Measurements from ENCODE around the gene COX17. TPM values are rescaled to one million over a fixed set of nuclear protein-coding genes. Genes with fewer than 3 reads are reported as not detected.

Gene COX17
- polyA plus RNA-seq, 1 of the 3 experiments (the other 2 are of a cell fraction): 21.5 TPM

- ChIA-PET CTCF (interaction anchor here (1.2 to 2.6 kb wide), 4 partner anchors 14 to 315 kb away, joined by 3 to 21 read pairs (median 5); no protein-coding TSS in a partner anchor), POLR2A (interaction anchor here (1.2 to 2.5 kb wide), 2 partner anchors 26 to 165 kb away, joined by 4 to 21 read pairs; partner anchors contain the start of gene TIMMDC1)
- no peak for DNase-seq
- H3K9ac ChIP-seq: peak overlapping the region; percentile 57
- H4K20me1 ChIP-seq (ENCODE audit: insufficient read depth): no peaks in the 10 kb centered on the region
- no peaks in the 10 kb centered on the region for H3K79me2 ChIP-seq (ENCODE audit: insufficient read depth)
- WGBS (ENCODE audit: low lambda C conversion rate): 32% methylated on average over 2 of the region's 2 CpGs
- H3K9me3 ChIP-seq: no peaks in the 10 kb centered on the region
- peak overlapping the region; percentile 68 for H3K4me2 ChIP-seq
- TF ChIP-seq POLR2AphosphoS5 (IDR thresholded peaks at IDR 0.05; ENCODE audit: low read depth, low read length): no peak
- peak; percentile 41; the same call in 1 of the 2 replicates for TF ChIP-seq JUND (IDR thresholded peaks at IDR 0.05)
- TF ChIP-seq USF1 (IDR thresholded peaks at IDR 0.05; ENCODE audit: borderline replicate concordance, low read depth): no peak
- peak; percentile 21; the same call in 1 of the 2 replicates for TF ChIP-seq MAX (IDR thresholded peaks at IDR 0.05; ENCODE audit: low read depth)
- peak; percentile 24; the same call in 1 of the 2 replicates for TF ChIP-seq FOSL2 (IDR thresholded peaks at IDR 0.05; ENCODE audit: borderline replicate concordance, low read depth)
- no peak for TF ChIP-seq ELF1 (IDR thresholded peaks at IDR 0.05)
- no peak for TF ChIP-seq FOXM1 (IDR thresholded peaks at IDR 0.05; ENCODE audit: low read depth)
- TF ChIP-seq EP300 (IDR thresholded peaks at IDR 0.05; ENCODE audit: borderline replicate concordance in 1 of 2, low read depth in 1 of 2, low read length in 1 of 2): 0 out of 4 replicates have a peak, but pooled peaks of 1 of the 2 experiments have one; percentile 17
- TF ChIP-seq FOXJ3 (CRISPR knock-in tag; IDR thresholded peaks at IDR 0.05): no peak
- TF ChIP-seq PBX3 (IDR thresholded peaks at IDR 0.05): no peak
- TF ChIP-seq TCF12 (IDR thresholded peaks at IDR 0.05): no peak; the same call in 1 of the 2 replicates
- TF ChIP-seq YY1 (IDR thresholded peaks at IDR 0.05; ENCODE audit: low read depth): no peak
- H3K4me1 ChIP-seq (ENCODE audit: control insufficient read depth in 1 of 2, insufficient read depth in 2 of 2, low read depth in 1 of 2, low read length in 1 of 2): peaks cover 40 to 50% of the 10 kb centered on the region in 2 experiments
- no peaks in the 10 kb centered on the region for H3K27me3 ChIP-seq (ENCODE audit: insufficient read depth)
- H3K4me3 ChIP-seq (ENCODE audit: low read depth in 2 of 2, low read length in 1 of 2): no peak overlapping the region
- peak overlapping the region; percentile 61; the same call in 1 of the 2 replicates for H2AFZ ChIP-seq (ENCODE audit: low read depth)
- H3F3A ChIP-seq (replicated peaks; ENCODE audit: insufficient read depth): peaks cover 30% of the 10 kb centered on the region
- no peaks in the 10 kb centered on the region for H3K36me3 ChIP-seq (replicated peaks in 1 of 2; ENCODE audit: control insufficient read depth in 1 of 2, insufficient read depth in 2 of 2, low read length in 1 of 2)
- no peaks in the 10 kb centered on the region for H3K9me2 ChIP-seq
- peak overlapping the region; percentile 93 to 98 for H3K27ac ChIP-seq (ENCODE audit: low read depth in 2 of 2, low read length in 1 of 2)
Measured at GRCh38 chr3:119663885-119664284, 13.3 kb downstream of the COX17 start.

- peak overlapping the region; percentile 68 for H3K4me2 ChIP-seq
- H4K20me1 ChIP-seq (ENCODE audit: insufficient read depth): no peaks in the 10 kb centered on the region
- H3F3A ChIP-seq (replicated peaks; ENCODE audit: insufficient read depth): peaks cover 30% of the 10 kb centered on the region
- no peaks in the 10 kb centered on the region for H3K9me3 ChIP-seq
- H3K79me2 ChIP-seq (ENCODE audit: insufficient read depth): no peaks in the 10 kb centered on the region
- H3K36me3 ChIP-seq (replicated peaks in 1 of 2; ENCODE audit: control insufficient read depth in 1 of 2, insufficient read depth in 2 of 2, low read length in 1 of 2): no peaks in the 10 kb centered on the region
- CTCF ChIA-PET: interaction anchor here (0.9 to 2.6 kb wide), 8 partner anchors 10 to 314 kb away, joined by 4 to 21 read pairs (median 5); no protein-coding TSS in a partner anchor
- H3K27ac ChIP-seq (ENCODE audit: low read depth in 2 of 2, low read length in 1 of 2): peak overlapping the region; percentile 93 to 98
- DNase-seq: no peak
- 8% methylated on average over 1 of the region's 1 CpG for WGBS (ENCODE audit: low lambda C conversion rate)
- H3K4me3 ChIP-seq (ENCODE audit: low read depth in 2 of 2, low read length in 1 of 2): 0 out of 4 replicates have a peak overlapping the region, but pooled peaks of 1 of the 2 experiments have one; percentile 2
- H2AFZ ChIP-seq (ENCODE audit: low read depth): peak overlapping the region; percentile 16; the same call in 1 of the 2 replicates
- peak overlapping the region; percentile 39; the same call in 1 of the 2 replicates for H3K9ac ChIP-seq
- POLR2A ChIA-PET: interaction anchor here (0.6 to 2.5 kb wide), 8 partner anchors 10 to 368 kb away, joined by 3 to 21 read pairs (median 3); partner anchors contain the start of genes COX17 and TIMMDC1
- peaks cover 40 to 58% of the 10 kb centered on the region in 2 experiments for H3K4me1 ChIP-seq (ENCODE audit: control insufficient read depth in 1 of 2, insufficient read depth in 2 of 2, low read depth in 1 of 2, low read length in 1 of 2)
- no peaks in the 10 kb centered on the region for H3K27me3 ChIP-seq (ENCODE audit: insufficient read depth)
- no peaks in the 10 kb centered on the region for H3K9me2 ChIP-seq
- TF ChIP-seq SMC3 (IDR thresholded peaks at IDR 0.05; ENCODE audit: low read depth, low read length) (no peak; the same call in 1 of the 2 replicates), SIN3A (IDR thresholded peaks at IDR 0.05; ENCODE audit: borderline replicate concordance, low read depth, low read length) (0 out of 2 replicates have a peak, but pooled peaks have one; percentile 53), GABPA (IDR thresholded peaks at IDR 0.05; ENCODE audit: low read depth) (no peak), TCF12 (IDR thresholded peaks at IDR 0.05) (peak; percentile 79; the same call in 1 of the 2 replicates), RFX5 (IDR thresholded peaks at IDR 0.05; ENCODE audit: low read length) (no peak), RXRA (IDR thresholded peaks at IDR 0.05; ENCODE audit: borderline replicate concordance, low read depth) (no peak), FOSL2 (IDR thresholded peaks at IDR 0.05; ENCODE audit: borderline replicate concordance, low read depth) (no peak), MXI1 (IDR thresholded peaks at IDR 0.05; ENCODE audit: low read depth, low read length) (no peak), MAX (IDR thresholded peaks at IDR 0.05; ENCODE audit: low read depth) (peak; percentile 59), EZH2phosphoT487 (IDR thresholded peaks at IDR 0.05; ENCODE audit: borderline replicate concordance, low read depth) (no peak), TEAD4 (IDR thresholded peaks at IDR 0.05; ENCODE audit: borderline replicate concordance, insufficient read depth) (no peak), TAF1 (IDR thresholded peaks at IDR 0.05; ENCODE audit: borderline replicate concordance, low read depth, low read length) (peak; percentile 74; the same call in 1 of the 2 replicates), NRF1 (IDR thresholded peaks at IDR 0.05; ENCODE audit: low read depth, low read length) (no peak), EP300 (IDR thresholded peaks at IDR 0.05; ENCODE audit: borderline replicate concordance in 1 of 2, low read depth in 1 of 2, low read length in 1 of 2) (peak in 1 of 2 experiments; percentile 47; a peak in 1 of 4 replicates), POLR2AphosphoS5 (IDR thresholded peaks at IDR 0.05; ENCODE audit: low read depth, low read length) (peak; percentile 96)
Measured at GRCh38 chr3:119662604-119663373, 14.4 kb downstream of the COX17 start.
